ENCODE measurements around the gene UBXN7. TPM values are rescaled to one million over a fixed set of nuclear protein-coding genes. Genes with fewer than 3 reads are reported as not detected.
"Not testable (repeated sequence)": the region's sequence is repeated elsewhere in the genome, so short reads cannot be mapped to it uniquely, and the experiment has no call there.

UBXN7 gene
- total and polyA plus RNA-seq, 12 donors, result 2.0 to 41.7 (median 32.0) TPM

- H3K4me3 ChIP-seq, result no peak overlapping the region
- DNase-seq (no peak), ATAC-seq (no peak)
- intact Hi-C loops (cut with DNase I), result no loop called here
- WGBS, 2 donors, result 97 to 98% methylated on average over 3 of the region's 3 CpGs
- peaks cover 0 to 12% (median 0%) of the 10 kb centered on the region in 9 donors for H3K4me1 ChIP-seq
- peaks cover 0 to 15% (median 0%) of the 10 kb centered on the region in 11 donors for H3K9me3 ChIP-seq
- no peaks in the 10 kb centered on the region for H3K27me3 ChIP-seq
- peaks cover 0 to 71% (median 36%) of the 10 kb centered on the region in 9 donors for H3K36me3 ChIP-seq
- H3K27ac ChIP-seq, result no peak overlapping the region
- TF ChIP-seq CTCF (IDR thresholded peaks at IDR 0.05), result no peak
Observed at GRCh38 chr3:196390116-196390515, 42.1 kb downstream of the UBXN7 start.

GRCh38 chr3:196388956-196389355, 43.3 kb downstream of the UBXN7 start:
- ATAC-seq (no peak), DNase-seq (no peak)
- Histone ChIP-seq H3K9me3 (peaks cover 0 to 15% (median 0%) of the 10 kb centered on the region in 11 donors), H3K4me3 (no peak overlapping the region), H3K27ac (no peak overlapping the region), H3K36me3 (peaks cover 0 to 66% (median 36%) of the 10 kb centered on the region in 9 donors), H3K27me3 (no peaks in the 10 kb centered on the region), H3K4me1 (peaks cover 0 to 12% (median 0%) of the 10 kb centered on the region in 9 donors)
- TF ChIP-seq CTCF (IDR thresholded peaks at IDR 0.05), result no peak
- WGBS, 2 donors, result 52 to 55% methylated on average over 3 of the region's 3 CpGs
- intact Hi-C loops (cut with DNase I), result no loop called here

GRCh38 chr3:196387941-196388340, 44.3 kb downstream of the UBXN7 start:
- intact Hi-C loops (cut with DNase I); ATAC-seq; DNase-seq; H3K27ac ChIP-seq; H3K4me3 ChIP-seq; H3K27me3 ChIP-seq: not testable (repeated sequence)
- peaks cover 0 to 12% (median 0%) of the 10 kb centered on the region in 9 donors for H3K4me1 ChIP-seq
- WGBS, 2 donors, result 93 to 100% methylated on average over 2 of the region's 2 CpGs
- peaks cover 0 to 15% (median 0%) of the 10 kb centered on the region in 11 donors for H3K9me3 ChIP-seq
- peaks cover 0 to 55% (median 36%) of the 10 kb centered on the region in 9 donors for H3K36me3 ChIP-seq

GRCh38 chr3:196386797-196387196, 45.4 kb downstream of the UBXN7 start:
- Histone ChIP-seq H3K4me1 (peaks cover 0 to 12% (median 0%) of the 10 kb centered on the region in 9 donors), H3K9me3 (peaks cover 0 to 15% (median 0%) of the 10 kb centered on the region in 11 donors), H3K36me3 (peaks cover 0 to 44% (median 28%) of the 10 kb centered on the region in 9 donors)
- 97 to 100% methylated on average over 3 of the region's 3 CpGs for WGBS, 2 donors
- H3K27me3 ChIP-seq; DNase-seq; H3K27ac ChIP-seq; intact Hi-C loops (cut with DNase I); ATAC-seq; H3K4me3 ChIP-seq: not testable (repeated sequence)

- Histone ChIP-seq H3K36me3 (peaks cover 0 to 38% (median 22%) of the 10 kb centered on the region in 9 donors), H3K4me1 (peaks cover 0 to 12% (median 0%) of the 10 kb centered on the region in 9 donors), H3K9me3 (peaks cover 0 to 15% (median 0%) of the 10 kb centered on the region in 11 donors)
- H3K4me3 ChIP-seq; H3K27me3 ChIP-seq; intact Hi-C loops (cut with DNase I); H3K27ac ChIP-seq; DNase-seq; ATAC-seq: not testable (repeated sequence)
- 48 to 64% methylated on average over 6 of the region's 6 CpGs for whole genome bisulfite sequencing, 2 donors
Observed at GRCh38 chr3:196386034-196386433, 46.2 kb downstream of the UBXN7 start.

- H3K36me3 ChIP-seq, result peaks cover 0 to 38% (median 16%) of the 10 kb centered on the region in 9 donors
- H3K9me3 ChIP-seq, result peaks cover 0 to 15% (median 0%) of the 10 kb centered on the region in 11 donors
- ATAC-seq; H3K27me3 ChIP-seq; H3K27ac ChIP-seq; H3K4me3 ChIP-seq; DNase-seq; intact Hi-C loops (cut with DNase I): not testable (repeated sequence)
- WGBS, 2 donors, result 95 to 97% methylated on average over 25 of the region's 25 CpGs
- H3K4me1 ChIP-seq, result peaks cover 0 to 12% (median 0%) of the 10 kb centered on the region in 9 donors
Observed at GRCh38 chr3:196385446-196385845, 46.8 kb downstream of the UBXN7 start.

All from heart right ventricle (tissue), 16 donors.